Prostate gland (tissue), 2 donors: ENCODE data around the gene RBBP8NL. TPM values are rescaled to one million over a fixed set of nuclear protein-coding genes. Genes with fewer than 3 reads are reported as not detected.

ENCODE experiments used
- DNase-seq: peaks from one replicate; pipeline ENCODE4 v3.0.0-alpha.2; 2019; ENCODE audit warnings: low spot score
- H3K27ac ChIP-seq, 2 donors: fragments of 200-600 bp; sonication (generic); 2 replicates each; pipeline ENCODE4 v1.5.1; 2017 to 2019
- H3K27me3 ChIP-seq: fragments of 200-600 bp; sonication (generic); replicated peaks from 2 replicates; pipeline ENCODE4 v1.5.1; 2019; ENCODE audit not compliant: insufficient read depth
- H3K36me3 ChIP-seq, 2 donors: fragments of 200-600 bp; sonication (generic); 1 replicate in 1 of 2; 2 replicates in 1 of 2; pipeline versions ENCODE4 v1.5.1 to v1.8.1; 2017 to 2019
- H3K4me1 ChIP-seq: fragments of 200-600 bp; sonication (generic); replicated peaks from 2 replicates; pipeline ENCODE4 v1.5.1; 2019
- H3K4me3 ChIP-seq, 2 donors: fragments of 200-600 bp; sonication (generic); 2 replicates each; pipeline ENCODE4 v1.5.1; 2017 to 2019
- H3K9me3 ChIP-seq: fragments of 200-600 bp; sonication (generic); 2 replicates; pipeline ENCODE4 v1.5.1; 2017
- POLR2A ChIP-seq: fragments of 450-650 bp; IDR thresholded peaks from one replicate; pipeline ENCODE4 v1.6.1; 2016; ENCODE audit warnings: antibody characterized with exemption, mild to moderate bottlenecking
- POLR2AphosphoS5 ChIP-seq: sonication (generic); formaldehyde crosslinking; IDR thresholded peaks from one replicate; pipeline ENCODE4 v1.6.1; 2017; ENCODE audit warnings: antibody characterized with exemption
- WGBS: methylation state at CpG from one replicate; pipeline ENCODE4 v1.1.5; 2018; 5-methylcytosine and 5-hydroxymethylcytosine counted together
- intact Hi-C: fragments of 100-400 bp; cut with DNase I; formaldehyde crosslinking; loops from one replicate; pipeline ENCODE4 v1.14.2; 2022
- total RNA-seq, 2 donors: library from RNA; depleted of rRNA; stranded (reverse); fragments of >200 nt; gene quantifications; one replicate each; pipeline ENCODE4 v1.1.0, GENCODE V29; 2016
- TF ChIP-seq, protein P1 (sequence below), 4 experiments: fragments of 200-600 bp in 2 of 4; fragments of 450-650 bp in 2 of 4; sonication (generic) in 2 of 4; IDR thresholded peaks; 1 replicate in 3 of 4; 2 replicates in 1 of 4; pipeline ENCODE4 v1.5.1; 2016 to 2019; ENCODE audit warnings: antibody characterized with exemption in 4 of 4, mild to moderate bottlenecking in 2 of 4, moderate library complexity in 2 of 4

Gene RBBP8NL
- total RNA-seq, 2 donors from 2014 or later, result 4.9 to 10.9 TPM

DNA sequence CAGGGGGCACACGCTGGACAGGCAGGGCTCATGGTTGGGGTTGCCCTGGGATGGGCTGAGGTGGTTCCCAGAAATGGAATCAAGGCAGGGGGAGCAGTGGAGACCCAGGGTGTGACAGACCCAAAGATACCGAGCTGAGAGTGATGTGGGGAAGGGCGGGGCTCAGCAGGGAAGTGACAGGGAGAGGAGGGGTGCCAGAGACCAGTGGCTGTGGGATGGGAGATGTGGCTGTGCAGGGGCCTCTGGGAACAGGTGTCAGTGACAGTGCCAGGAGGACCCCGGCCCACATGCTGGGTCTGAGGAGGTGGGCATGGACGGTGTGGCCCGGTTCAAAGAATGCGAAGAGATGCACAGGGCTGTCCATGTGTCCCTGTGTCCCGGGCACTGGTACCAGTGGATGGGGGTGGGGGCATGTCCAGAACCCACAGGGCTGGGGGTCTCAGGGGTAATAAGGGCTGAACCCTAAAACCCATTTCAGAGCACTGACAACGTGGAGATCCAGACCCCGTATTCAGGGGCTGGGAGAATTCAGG, 21.3 kb downstream of the RBBP8NL start:
- Histone ChIP-seq H3K4me1 (peaks cover 23% of the 10 kb centered on the region), H3K36me3 (no peaks in the 10 kb centered on the region), H3K4me3 (peak overlapping the region in 1 of 2 donors; percentile 63), H3K27ac (no peak overlapping the region), H3K27me3 (no peaks in the 10 kb centered on the region), H3K9me3 (no peaks in the 10 kb centered on the region)
- DNase-seq, result no peak
- no peak for TF ChIP-seq POLR2AphosphoS5
- TF ChIP-seq POLR2A, result no peak
- TF ChIP-seq, protein P1, sequence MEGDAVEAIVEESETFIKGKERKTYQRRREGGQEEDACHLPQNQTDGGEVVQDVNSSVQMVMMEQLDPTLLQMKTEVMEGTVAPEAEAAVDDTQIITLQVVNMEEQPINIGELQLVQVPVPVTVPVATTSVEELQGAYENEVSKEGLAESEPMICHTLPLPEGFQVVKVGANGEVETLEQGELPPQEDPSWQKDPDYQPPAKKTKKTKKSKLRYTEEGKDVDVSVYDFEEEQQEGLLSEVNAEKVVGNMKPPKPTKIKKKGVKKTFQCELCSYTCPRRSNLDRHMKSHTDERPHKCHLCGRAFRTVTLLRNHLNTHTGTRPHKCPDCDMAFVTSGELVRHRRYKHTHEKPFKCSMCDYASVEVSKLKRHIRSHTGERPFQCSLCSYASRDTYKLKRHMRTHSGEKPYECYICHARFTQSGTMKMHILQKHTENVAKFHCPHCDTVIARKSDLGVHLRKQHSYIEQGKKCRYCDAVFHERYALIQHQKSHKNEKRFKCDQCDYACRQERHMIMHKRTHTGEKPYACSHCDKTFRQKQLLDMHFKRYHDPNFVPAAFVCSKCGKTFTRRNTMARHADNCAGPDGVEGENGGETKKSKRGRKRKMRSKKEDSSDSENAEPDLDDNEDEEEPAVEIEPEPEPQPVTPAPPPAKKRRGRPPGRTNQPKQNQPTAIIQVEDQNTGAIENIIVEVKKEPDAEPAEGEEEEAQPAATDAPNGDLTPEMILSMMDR (IDR thresholded peaks at IDR 0.05), result no peak
- intact Hi-C loops, result loop anchor here (5.0 kb wide), 1 partner anchor 211 kb away; no protein-coding TSS in a partner anchor
- 42% methylated on average over 10 of the region's 10 CpGs for WGBS

DNA sequence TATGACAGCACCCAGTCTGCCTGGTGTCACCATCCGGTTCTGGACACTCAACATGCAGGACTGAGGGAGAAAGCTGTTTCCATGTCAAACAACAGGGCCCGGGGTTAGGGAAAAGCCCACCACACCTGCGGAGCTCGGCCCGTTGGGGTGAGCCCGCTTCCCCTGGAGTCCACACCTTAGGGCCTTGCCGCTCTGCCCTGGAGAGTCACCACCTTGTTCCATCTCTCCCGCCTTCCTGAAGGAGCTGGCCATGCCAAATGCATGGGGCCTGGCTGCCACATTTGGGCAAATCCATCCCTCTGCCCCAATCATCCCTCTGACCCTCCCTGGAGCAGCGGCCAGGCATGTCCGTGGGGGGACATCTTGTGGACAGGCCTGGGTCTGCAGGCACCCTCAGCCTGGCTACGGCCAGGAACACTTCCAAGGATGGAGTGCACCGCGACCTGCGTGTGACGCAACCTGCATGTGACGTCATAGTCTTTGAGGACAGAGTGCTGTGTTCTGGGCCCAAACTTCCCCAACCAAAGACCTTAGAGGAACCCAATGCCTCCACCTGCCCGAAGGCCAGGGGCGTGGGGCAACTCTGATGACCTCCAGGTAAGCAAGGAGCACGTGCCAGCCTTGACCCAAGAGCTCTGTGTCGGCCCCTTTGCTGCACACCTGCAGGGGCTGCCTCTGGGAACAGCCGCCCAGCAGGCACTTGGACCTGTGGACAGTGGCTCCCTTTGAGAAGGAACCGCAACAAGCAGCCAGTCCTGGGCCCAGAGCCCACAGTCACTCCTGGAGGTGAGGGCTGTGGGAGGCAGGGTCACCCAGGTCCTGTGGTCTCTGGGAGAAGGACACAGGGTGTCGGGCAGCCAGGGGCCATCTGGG, 22.0 kb downstream of the RBBP8NL start:
- Histone ChIP-seq H3K27me3 (no peaks in the 10 kb centered on the region), H3K4me3 (no peak overlapping the region), H3K27ac (no peak overlapping the region), H3K36me3 (no peaks in the 10 kb centered on the region), H3K4me1 (peaks cover 21% of the 10 kb centered on the region), H3K9me3 (no peaks in the 10 kb centered on the region)
- intact Hi-C loops, result loop anchor here (5.0 kb wide), 1 partner anchor 212 kb away; no protein-coding TSS in a partner anchor
- no peak for TF ChIP-seq POLR2AphosphoS5
- TF ChIP-seq POLR2A, result no peak
- TF ChIP-seq, protein P1 (IDR thresholded peaks at IDR 0.05), result peak in 2 of 4 experiments; percentile 45 to 64
- WGBS, result 64% methylated on average over 23 of the region's 23 CpGs
- no peak for DNase-seq

DNA sequence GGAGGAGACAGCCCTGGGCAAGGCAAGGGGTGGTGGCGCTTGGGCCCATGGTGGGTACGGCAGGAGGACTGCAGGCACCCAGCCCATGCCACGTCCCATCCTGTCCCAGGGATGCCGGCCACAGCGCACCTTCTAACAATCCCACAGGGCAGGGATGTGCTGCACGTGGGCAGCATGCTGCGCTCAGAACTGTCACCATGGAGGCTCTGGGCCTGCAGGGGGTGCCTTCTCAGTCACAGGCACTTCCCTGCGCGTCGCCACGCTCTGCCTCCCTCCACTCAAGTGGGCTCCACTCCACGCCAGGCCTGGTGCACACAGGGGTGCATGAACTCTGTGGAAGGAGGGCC, 22.6 kb downstream of the RBBP8NL start:
- Histone ChIP-seq H3K4me3 (no peak overlapping the region), H3K4me1 (peaks cover 16% of the 10 kb centered on the region), H3K27ac (no peak overlapping the region), H3K9me3 (no peaks in the 10 kb centered on the region), H3K36me3 (no peaks in the 10 kb centered on the region), H3K27me3 (no peaks in the 10 kb centered on the region)
- TF ChIP-seq POLR2AphosphoS5 (no peak), POLR2A (no peak)
- TF ChIP-seq, protein P1 (IDR thresholded peaks at IDR 0.05), result no peak
- WGBS, result 95% methylated on average over 7 of the region's 12 CpGs
- no peak for DNase-seq
- intact Hi-C loops, result loop anchor here (5.0 kb wide), 1 partner anchor 213 kb away; no protein-coding TSS in a partner anchor

DNA sequence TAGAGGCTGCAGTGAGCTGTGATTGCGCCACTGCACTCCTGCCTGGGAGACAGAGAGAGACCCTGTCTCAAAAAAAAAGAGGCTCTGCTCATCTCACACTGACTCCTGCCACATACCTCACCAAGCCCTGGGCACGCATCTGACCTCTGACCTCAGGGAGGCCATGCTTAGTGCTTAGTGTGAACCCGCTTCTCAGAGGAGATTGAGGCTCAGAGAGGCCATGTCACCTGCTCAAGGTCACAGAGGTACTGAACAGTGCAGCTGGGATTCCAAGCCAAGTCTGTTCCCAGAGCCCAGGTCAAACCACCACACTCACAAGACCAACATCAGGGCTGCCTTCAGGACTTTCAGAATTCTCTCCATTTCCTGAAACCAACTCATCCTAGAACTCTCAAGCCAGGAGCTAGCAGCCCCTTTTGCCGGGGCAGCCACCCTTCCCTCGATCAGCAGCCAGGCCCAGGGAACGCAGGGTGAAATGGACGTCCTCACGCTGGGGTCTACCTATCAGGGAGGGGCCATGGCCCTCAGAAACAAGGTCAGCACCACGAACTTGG, 23.1 kb downstream of the RBBP8NL start:
- TF ChIP-seq, protein P1 (IDR thresholded peaks at IDR 0.05), result no peak
- TF ChIP-seq POLR2A, result no peak
- no peak for TF ChIP-seq POLR2AphosphoS5
- peaks cover 16% of the 10 kb centered on the region for H3K4me1 ChIP-seq
- H3K27ac ChIP-seq, result no peak overlapping the region
- WGBS, result 91% methylated on average over 9 of the region's 9 CpGs
- no peak overlapping the region for H3K4me3 ChIP-seq
- no peaks in the 10 kb centered on the region for H3K36me3 ChIP-seq
- DNase-seq, result no peak
- H3K27me3 ChIP-seq, result no peaks in the 10 kb centered on the region
- intact Hi-C loops, result no loop called here
- no peaks in the 10 kb centered on the region for H3K9me3 ChIP-seq
